Fibroblast of mammary gland (primary cell): ENCODE data around the gene NBL1.

Experiments
- DNase-seq: peaks from one replicate; pipeline ENCODE4 v3.0.0-alpha.2; 2010; ENCODE audit warnings: low read depth
- H3K4me3 ChIP-seq: 2 replicates; pipeline ENCODE4 v1.5.1; 2011; ENCODE audit warnings: low read depth, mild to moderate bottlenecking, low read length, moderate library complexity; ENCODE audit not compliant: control insufficient read depth
- TF ChIP-seq, protein P1 (sequence below): conservative IDR thresholded peaks from 2 replicates; pipeline ENCODE4 v1.5.1; 2011; ENCODE audit warnings: low read depth, low read length, inconsistent platforms; ENCODE audit not compliant: control insufficient read depth, insufficient read depth

NBL1 gene

DNA sequence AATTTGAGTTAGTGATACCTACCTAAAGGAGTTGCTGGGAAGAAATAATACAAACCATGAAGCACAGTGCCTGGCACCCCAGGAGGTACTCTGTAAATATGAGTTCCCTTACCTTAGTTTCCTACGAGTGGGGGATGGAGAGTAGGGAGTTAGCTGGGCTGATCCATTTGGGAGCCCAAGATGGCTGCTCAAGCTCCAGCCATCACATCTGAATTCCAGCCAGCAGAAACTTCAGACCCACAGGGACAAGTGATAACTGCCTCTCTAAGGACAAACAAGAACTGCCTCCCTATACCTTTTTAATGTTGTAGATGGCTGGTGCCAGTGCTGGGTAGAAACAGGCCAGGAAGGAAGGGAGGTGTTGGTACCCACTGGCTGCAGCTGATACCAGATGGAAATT is 43.3 kb downstream of the NBL1 start:
- no peak for DNase-seq
- H3K4me3 ChIP-seq = no peak overlapping the region
- TF ChIP-seq, protein P1, sequence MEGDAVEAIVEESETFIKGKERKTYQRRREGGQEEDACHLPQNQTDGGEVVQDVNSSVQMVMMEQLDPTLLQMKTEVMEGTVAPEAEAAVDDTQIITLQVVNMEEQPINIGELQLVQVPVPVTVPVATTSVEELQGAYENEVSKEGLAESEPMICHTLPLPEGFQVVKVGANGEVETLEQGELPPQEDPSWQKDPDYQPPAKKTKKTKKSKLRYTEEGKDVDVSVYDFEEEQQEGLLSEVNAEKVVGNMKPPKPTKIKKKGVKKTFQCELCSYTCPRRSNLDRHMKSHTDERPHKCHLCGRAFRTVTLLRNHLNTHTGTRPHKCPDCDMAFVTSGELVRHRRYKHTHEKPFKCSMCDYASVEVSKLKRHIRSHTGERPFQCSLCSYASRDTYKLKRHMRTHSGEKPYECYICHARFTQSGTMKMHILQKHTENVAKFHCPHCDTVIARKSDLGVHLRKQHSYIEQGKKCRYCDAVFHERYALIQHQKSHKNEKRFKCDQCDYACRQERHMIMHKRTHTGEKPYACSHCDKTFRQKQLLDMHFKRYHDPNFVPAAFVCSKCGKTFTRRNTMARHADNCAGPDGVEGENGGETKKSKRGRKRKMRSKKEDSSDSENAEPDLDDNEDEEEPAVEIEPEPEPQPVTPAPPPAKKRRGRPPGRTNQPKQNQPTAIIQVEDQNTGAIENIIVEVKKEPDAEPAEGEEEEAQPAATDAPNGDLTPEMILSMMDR = no peak

DNA sequence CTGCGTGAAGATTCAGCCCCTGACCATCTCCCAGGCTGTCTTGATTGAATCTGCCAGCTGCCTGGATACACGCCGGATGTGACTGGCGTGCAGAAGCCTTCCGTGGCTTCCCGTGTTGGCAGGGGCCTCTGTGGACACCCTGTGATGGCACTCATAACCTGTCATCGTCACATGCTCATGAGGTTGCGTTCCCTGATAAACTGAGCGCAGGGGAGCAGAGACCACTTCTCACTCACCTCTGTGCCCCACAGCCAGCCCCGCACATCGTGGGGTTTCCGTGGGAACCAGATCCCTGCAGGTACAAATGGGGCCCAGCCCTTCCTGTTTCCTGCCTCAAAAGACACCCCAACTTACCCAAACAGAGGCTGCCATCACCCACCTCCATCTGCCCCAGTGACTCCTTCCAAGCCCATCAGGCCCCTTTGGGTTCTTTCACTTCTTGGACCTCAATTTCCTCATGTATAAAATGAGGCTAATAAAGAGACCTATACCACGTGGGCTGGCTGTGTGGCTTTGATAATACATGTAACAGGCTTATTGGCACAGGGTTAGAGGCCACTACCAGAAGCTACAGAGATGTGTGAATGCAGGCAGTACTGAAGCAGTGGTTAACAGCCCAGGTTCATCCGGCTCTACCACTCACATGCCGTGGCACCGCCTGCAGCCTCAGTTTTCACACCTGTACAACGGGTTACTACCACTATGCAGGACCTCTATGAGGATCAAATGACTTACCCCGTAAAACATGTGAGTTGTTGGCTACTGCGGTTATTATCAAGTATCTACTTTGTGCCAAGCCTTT is 44.1 kb downstream of the NBL1 start:
- TF ChIP-seq, protein P1 = no peak
- DNase-seq = no peak
- H3K4me3 ChIP-seq = no peak overlapping the region

DNA sequence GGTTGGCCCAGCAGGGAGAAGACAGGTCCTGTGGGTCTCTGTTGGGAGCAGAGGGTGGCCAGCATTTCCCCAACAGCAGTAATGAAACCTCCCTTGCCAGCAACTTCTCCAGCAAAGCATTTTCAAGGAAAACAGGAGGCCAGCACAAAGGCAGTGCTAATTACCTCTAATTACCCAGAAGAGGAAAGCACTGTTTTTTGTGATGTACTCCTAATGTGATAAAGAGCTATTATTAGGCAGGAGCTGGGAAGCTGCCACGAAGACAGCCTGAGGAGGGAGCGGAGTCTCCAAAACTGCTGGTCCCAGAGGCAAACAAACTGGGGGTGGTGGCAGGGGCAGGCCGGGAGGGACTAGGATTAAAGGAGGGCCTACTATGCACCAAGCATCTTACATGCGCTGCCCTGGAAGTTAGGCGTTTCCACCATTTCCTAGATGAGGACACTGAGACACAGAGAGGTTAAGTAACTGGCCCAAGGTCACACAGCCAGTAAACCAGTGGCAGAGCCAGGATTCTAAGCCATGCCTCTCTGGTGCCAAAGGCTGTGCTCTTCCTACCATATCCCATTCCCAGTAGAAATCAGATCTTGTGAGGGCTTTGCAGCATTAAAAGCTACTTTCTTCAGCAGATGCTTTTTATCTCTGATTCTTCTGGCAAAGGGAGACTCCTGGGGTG is 45.1 kb downstream of the NBL1 start:
- no peak overlapping the region for H3K4me3 ChIP-seq
- TF ChIP-seq, protein P1 = no peak
- no peak for DNase-seq

DNA sequence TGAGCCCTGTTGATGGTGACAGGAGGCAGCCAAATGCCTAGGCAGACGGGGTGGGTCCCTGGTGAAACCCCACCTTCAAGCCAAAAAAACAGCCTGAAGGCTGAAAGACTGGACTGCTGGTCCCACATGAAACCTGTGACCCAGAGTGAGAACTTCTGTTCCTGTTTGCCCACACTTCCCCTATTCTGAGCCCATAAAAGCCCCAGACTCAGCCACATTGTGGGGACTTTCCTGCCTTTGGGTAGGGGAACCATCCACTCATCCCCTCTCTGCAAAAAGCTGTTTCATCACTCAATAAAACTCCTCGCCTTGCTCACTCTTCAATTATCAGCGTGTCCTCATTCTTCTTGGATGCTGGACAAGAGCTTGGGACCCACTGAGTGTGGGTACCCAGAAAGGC is 45.7 kb downstream of the NBL1 start:
- TF ChIP-seq, protein P1 = no peak
- no peak for DNase-seq
- no peak overlapping the region for H3K4me3 ChIP-seq

DNA sequence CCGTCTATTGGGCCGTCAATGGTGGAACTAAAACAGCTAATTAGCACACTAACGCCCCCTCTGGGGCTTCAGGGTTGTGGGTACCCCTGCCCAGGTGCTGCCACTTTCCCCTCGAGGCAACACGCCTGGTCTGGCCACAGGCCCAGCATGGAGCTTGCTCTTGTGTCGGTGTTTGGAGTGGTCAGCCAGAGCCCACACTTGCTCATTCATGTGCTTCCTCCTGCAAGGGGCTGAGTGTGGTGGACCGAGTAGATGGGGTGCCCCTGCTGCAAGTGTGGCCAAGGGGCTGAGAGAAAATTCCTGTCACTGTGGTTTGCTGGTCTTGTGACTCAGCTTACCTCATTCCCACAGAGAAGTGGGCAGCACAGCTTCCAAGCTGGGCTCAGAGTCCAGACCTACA is 46.2 kb downstream of the NBL1 start:
- DNase-seq = no peak
- TF ChIP-seq, protein P1 = no peak

DNA sequence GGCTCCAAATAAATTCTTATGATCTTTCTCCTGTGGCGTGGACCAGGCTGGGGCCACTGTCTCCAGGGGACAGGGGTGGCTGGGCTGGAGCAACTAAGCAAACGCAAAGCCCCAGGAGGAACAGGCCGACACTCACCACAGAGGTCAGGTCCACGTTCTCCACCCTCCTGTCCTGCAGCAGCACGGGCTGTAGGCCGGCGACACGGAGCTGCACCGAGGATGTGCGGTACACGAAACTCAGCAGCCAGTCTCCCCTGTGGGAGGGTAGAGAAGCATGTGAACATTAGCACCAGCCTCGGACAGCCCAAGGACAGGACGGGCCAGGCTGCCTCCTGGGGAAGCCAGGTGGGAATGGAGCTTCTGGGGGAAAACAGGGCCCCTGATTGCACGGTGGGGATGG is 50.2 kb downstream of the NBL1 start:
- no peak for DNase-seq
- no peak overlapping the region for H3K4me3 ChIP-seq
- TF ChIP-seq, protein P1 = no peak

More for the DNA sequence above, 46.2 kb downstream of the NBL1 start:
- H3K4me3 ChIP-seq = no peak overlapping the region

DNA sequence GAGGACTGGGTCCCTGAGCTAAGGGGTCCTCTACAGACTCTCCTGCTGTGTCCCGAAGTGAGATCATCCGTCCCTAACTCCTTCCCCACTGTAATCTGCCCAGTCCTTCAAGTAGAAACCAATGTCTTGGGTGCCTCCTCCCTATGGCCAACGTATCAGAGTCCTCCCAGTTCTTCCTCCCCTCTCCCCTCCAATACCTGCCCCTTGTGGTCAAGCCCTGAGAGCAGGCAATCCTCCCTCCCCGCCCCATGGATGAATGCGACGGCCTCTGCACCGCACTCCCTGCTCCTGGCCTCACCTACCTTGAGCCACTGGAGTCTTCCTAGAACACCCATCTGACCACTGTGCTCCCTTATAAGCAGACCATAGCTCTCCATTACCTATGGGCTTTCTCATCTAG is 51.7 kb downstream of the NBL1 start:
- TF ChIP-seq, protein P1 = no peak
- no peak for DNase-seq
- no peak overlapping the region for H3K4me3 ChIP-seq
